ENCODE data around the gene THAP5. TPM values are rescaled to one million over a fixed set of nuclear protein-coding genes. Genes with fewer than 3 reads are reported as not detected.

The THAP5 gene
- total RNA-seq, 1 experiment from 2014 or later, result 18.3 TPM

DNA sequence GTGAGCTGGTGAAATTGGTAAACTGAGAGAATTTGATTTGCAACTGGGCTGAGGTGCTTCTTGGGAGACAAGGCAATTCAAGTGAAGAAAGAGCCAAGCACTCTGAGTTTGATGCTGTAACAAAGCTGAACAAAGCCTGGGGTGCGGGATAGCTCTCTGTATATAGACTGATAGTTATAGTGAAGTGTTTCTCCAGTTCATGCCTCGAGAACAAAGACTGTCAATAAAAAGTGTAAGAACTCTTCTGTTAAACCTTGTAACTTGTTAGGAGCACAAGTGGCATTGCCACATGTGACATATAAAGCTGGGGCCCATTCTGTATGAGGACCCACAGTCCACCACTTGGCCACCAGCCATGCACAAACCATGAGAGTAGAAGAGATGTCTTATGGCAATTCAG lies 32.3 kb downstream of the THAP5 start:
- Mint-ChIP-seq H3K9me3 (ENCODE audit: low read depth, unreplicated experiment) (no peaks in the 10 kb centered on the region), H3K27ac (ENCODE audit: unreplicated experiment) (no peak overlapping the region), H3K36me3 (ENCODE audit: insufficient read depth, unreplicated experiment) (no peaks in the 10 kb centered on the region), H3K27me3 (ENCODE audit: unreplicated experiment) (no peaks in the 10 kb centered on the region), H3K4me3 (ENCODE audit: low read depth, unreplicated experiment) (no peak overlapping the region), H3K4me1 (ENCODE audit: low read depth, unreplicated experiment) (no peaks in the 10 kb centered on the region)
- TF ChIP-seq, protein P1, sequence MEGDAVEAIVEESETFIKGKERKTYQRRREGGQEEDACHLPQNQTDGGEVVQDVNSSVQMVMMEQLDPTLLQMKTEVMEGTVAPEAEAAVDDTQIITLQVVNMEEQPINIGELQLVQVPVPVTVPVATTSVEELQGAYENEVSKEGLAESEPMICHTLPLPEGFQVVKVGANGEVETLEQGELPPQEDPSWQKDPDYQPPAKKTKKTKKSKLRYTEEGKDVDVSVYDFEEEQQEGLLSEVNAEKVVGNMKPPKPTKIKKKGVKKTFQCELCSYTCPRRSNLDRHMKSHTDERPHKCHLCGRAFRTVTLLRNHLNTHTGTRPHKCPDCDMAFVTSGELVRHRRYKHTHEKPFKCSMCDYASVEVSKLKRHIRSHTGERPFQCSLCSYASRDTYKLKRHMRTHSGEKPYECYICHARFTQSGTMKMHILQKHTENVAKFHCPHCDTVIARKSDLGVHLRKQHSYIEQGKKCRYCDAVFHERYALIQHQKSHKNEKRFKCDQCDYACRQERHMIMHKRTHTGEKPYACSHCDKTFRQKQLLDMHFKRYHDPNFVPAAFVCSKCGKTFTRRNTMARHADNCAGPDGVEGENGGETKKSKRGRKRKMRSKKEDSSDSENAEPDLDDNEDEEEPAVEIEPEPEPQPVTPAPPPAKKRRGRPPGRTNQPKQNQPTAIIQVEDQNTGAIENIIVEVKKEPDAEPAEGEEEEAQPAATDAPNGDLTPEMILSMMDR (IDR thresholded peaks at IDR 0.05; ENCODE audit: unreplicated experiment), result no peak
- BruUV-seq (replicated peaks), result no TSS peak
- no peak for DNase-seq
- intact Hi-C loops (cut with micrococcal nuclease; ENCODE audit: unreplicated experiment), result no loop called here
- CTCF ChIA-PET, result no interaction called here

DNA sequence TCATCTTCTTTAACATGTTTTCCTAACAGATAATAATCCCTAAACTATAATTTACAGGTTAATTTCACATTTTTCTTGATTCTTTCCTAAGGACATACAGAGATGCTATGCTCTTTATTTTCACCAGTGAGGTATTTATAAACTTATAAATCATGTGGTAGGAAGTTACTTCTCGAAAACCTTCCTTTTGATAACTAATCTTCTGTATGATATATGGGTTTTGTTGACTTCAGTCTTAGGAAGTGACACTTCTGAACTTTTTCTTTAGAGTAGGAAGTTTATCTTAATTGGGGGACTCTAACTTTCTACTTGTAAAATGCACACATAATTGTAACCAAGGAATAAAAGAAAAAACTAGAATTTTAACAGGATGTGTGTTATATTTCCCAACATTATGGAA lies 33.8 kb downstream of the THAP5 start:
- DNase-seq, result no peak
- BruUV-seq (replicated peaks), result no TSS peak
- TF ChIP-seq, protein P1 (IDR thresholded peaks at IDR 0.05; ENCODE audit: unreplicated experiment), result no peak
- intact Hi-C loops (cut with micrococcal nuclease; ENCODE audit: unreplicated experiment), result no loop called here
- H3K9me3 Mint-ChIP-seq (ENCODE audit: low read depth, unreplicated experiment), result no peaks in the 10 kb centered on the region
- H3K27ac Mint-ChIP-seq (ENCODE audit: unreplicated experiment), result no peak overlapping the region
- no peaks in the 10 kb centered on the region for H3K36me3 Mint-ChIP-seq (ENCODE audit: insufficient read depth, unreplicated experiment)
- no peak overlapping the region for H3K4me3 Mint-ChIP-seq (ENCODE audit: low read depth, unreplicated experiment)
- CTCF ChIA-PET, result no interaction called here
- H3K4me1 Mint-ChIP-seq (ENCODE audit: low read depth, unreplicated experiment), result no peaks in the 10 kb centered on the region
- H3K27me3 Mint-ChIP-seq (ENCODE audit: unreplicated experiment), result no peaks in the 10 kb centered on the region

DNA sequence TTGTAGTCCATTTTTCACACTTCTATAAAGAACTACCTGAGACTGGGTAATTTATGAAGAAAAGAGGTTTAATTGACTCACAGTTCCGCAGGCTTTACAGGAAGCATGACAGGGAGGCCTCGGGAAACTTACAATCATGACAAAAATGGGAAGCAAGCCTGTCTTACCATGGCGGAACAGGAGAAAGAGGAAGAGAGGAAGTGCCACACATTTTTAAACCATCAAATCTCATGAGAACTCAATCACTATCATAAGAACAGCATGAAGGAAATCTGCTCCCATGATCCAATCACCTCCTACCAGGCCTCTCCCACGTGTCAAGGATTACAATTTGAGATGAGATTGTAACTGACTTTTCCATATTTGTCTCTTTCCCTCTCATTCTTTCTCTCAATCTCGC lies 34.2 kb downstream of the THAP5 start:
- Mint-ChIP-seq H3K36me3 (ENCODE audit: insufficient read depth, unreplicated experiment) (no peaks in the 10 kb centered on the region), H3K4me3 (ENCODE audit: low read depth, unreplicated experiment) (no peak overlapping the region), H3K27me3 (ENCODE audit: unreplicated experiment) (no peaks in the 10 kb centered on the region), H3K27ac (ENCODE audit: unreplicated experiment) (no peak overlapping the region), H3K4me1 (ENCODE audit: low read depth, unreplicated experiment) (no peaks in the 10 kb centered on the region), H3K9me3 (ENCODE audit: low read depth, unreplicated experiment) (no peaks in the 10 kb centered on the region)
- intact Hi-C loops (cut with micrococcal nuclease; ENCODE audit: unreplicated experiment), result no loop called here
- TF ChIP-seq, protein P1 (IDR thresholded peaks at IDR 0.05; ENCODE audit: unreplicated experiment), result no peak
- DNase-seq, result no peak
- CTCF ChIA-PET, result no interaction called here
- BruUV-seq (replicated peaks), result no TSS peak

DNA sequence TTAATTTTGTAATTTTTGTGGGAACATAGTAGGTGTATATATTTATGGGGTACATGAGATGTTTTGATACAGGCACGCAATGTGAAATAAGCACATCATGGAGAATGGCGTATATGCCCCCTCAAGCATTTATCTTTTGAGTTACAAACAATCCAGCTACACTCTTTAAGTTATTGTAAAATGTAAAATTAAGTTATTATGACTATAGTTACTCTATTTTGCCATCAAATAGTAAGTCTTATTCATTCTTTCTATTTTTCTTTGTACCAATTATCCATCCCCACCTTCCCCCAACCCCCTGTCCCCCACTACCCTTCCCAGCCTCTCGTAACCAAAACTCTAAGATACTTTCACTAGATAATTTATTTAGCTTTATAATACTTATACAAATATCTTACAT lies 35.8 kb downstream of the THAP5 start:
- no peak for DNase-seq
- CTCF ChIA-PET, result interaction anchor here (0.6 kb wide), 1 partner anchor 8 kb away, joined by 3 read pairs; the partner anchor contains the start of gene PNPLA8
- TF ChIP-seq, protein P1 (IDR thresholded peaks at IDR 0.05; ENCODE audit: unreplicated experiment), result no peak
- no peaks in the 10 kb centered on the region for H3K4me1 Mint-ChIP-seq (ENCODE audit: low read depth, unreplicated experiment)
- intact Hi-C loops (cut with micrococcal nuclease; ENCODE audit: unreplicated experiment), result no loop called here
- no peaks in the 10 kb centered on the region for H3K9me3 Mint-ChIP-seq (ENCODE audit: low read depth, unreplicated experiment)
- H3K27ac Mint-ChIP-seq (ENCODE audit: unreplicated experiment), result no peak overlapping the region
- no peaks in the 10 kb centered on the region for H3K27me3 Mint-ChIP-seq (ENCODE audit: unreplicated experiment)
- BruUV-seq (replicated peaks), result no TSS peak
- H3K36me3 Mint-ChIP-seq (ENCODE audit: insufficient read depth, unreplicated experiment), result no peaks in the 10 kb centered on the region
- H3K4me3 Mint-ChIP-seq (ENCODE audit: low read depth, unreplicated experiment), result no peak overlapping the region

All from Calu3 (cell line).